ENCODE measurements around the gene CPT1A.

Gene CPT1A

DNA sequence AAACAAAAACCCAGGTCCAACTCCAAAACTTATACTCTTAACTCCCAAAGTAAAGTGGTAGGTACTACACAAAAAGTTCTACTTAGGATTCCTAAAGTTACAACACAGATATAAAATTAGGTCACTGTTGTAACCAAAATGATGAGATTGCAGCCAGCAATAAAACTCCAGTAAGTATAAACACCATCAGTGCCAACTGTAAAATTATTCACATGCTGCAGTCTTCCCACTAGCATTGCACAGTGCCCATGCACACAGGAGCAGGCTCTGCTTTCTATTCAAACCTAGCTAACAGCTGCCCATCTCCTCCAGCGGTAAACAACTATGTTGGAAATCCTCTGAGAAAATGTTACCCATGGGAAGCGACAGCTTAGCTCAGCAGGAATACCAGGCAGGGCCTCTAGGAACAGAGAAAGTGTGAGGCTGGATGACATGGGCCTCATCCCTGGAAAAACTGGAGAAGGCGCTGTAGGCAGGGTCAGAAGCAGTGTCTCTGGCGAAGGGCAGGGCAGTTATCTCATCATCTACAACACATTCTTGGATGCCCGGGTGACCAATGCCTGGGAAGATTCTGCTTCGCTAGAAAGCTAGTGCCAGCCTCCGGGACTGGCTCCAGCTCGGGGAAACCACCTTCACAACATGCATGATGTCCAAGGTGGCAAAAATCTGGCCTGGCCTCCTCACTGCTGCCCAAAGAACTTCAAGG, 9.1 kb downstream of the CPT1A start:
- in situ Hi-C loops (cut with MboI; ENCODE audit: low sequenced_read_pairs) = no loop called here

DNA sequence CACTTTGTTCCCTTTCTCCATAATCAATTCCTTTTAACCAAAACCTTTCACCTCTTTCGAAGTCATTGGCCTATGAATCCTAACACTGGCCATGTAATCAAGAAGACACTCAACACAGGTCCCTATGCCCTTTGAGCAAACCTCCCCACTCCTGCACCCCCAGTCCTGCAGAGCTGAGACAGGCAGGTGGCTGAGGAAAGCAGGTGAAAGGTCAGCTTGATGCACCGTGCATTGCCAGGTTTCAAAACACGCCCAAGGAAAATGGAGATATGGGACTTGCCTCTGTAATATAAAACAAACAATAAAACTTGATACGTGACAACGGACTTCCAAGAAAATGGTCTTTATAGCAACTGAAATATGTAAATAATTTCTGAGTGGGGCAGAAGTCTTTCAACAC, 10.6 kb downstream of the CPT1A start:
- in situ Hi-C loops (cut with MboI; ENCODE audit: low sequenced_read_pairs) = no loop called here

DNA sequence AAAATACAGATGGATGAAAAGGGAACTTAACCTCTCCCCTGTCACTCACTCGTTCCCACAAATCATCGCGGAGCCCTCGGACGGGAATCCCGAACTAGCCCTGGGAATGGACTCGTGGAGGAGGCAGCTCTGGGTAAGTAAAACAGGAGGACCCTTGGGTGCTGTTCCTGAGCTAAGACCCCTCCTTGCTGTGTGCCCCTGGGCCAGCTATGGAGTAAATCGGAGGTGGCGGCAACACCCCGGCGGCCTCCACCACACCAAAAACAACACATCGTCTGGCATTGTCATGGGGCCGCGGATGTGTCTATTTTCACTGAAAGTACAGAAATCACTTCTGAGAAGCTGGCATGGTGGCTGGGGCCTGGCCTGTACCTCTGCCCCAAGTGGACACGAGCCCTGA, 12.1 kb downstream of the CPT1A start:
- in situ Hi-C loops (cut with MboI; ENCODE audit: low sequenced_read_pairs) = no loop called here

DNA sequence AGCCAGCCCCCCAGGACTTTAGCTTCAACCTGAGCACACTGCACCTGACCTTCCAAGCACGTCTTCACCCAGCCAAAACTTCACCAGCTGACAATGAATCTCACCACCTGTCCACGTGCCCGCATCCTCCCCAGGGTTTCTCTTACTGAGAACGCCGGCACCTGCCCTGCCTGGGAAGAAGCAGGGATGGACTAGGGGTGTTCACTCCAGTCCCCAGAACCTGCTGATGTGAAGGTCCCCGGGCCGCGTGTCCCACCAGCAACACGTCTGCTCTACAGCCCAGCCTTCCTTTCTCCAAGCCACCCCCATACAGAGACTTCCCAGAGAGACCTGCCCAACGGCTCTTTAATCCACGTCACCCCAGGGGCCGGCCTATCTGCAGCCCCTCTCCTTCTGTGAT, 12.8 kb downstream of the CPT1A start:
- in situ Hi-C loops (cut with MboI; ENCODE audit: low sequenced_read_pairs) = no loop called here

DNA sequence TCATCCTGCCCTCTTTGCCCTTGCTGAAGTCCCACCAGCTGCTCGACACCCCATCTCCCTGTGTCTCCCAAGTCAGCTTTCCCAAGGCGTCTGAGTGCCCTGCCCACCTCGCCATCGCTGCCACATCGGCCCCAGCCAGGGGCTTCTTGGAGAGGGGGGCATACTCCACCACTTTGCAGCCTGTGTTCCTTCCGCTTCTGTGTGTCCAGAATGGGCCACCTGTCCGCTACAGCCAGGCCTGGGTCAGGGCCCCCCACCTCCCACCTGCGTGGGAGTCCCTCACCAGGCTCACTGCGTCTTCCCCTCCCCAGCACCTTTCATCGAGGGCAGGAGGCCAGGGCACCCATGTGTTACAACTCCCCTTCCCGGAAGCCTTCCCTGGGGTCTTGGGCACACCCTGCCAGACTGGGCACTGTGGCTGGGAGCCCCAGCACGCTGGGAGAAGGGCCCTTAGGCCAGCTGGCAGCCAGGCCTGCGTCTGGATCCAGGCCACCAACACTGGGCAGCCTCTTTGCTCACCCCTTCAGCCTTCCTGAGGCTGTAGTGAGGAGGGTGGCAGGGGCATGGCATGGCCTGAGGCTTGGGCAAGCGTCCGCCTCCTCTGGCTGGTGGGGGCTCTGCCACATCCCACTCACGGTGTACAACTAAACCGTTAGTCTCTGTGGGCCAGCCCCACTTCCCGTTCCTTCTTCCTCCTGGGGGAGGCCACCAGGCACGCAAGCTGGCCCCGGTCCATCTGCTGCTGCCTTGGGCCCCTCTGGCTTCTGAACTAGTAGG, 13.4 kb downstream of the CPT1A start:
- in situ Hi-C loops (cut with MboI; ENCODE audit: low sequenced_read_pairs) = no loop called here

DNA sequence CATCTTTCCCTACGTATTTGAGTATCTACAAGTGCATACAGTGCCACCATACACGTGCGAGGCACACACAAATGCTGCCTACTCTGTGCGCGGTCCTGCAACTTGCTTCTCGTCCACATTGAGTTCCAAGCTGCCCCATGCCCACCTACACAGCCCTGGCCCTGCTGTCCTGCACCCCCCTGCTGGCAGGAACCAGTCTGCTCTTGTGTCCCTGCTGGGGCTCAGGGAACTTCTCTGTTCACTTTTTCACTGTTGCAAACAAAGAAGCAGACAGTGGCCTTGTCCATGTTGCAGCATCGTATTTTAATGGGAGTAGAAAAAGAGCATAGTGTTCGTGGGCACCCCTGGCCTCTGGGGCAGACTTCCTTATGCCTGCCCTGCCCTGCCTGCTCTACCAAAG, 14.0 kb downstream of the CPT1A start:
- in situ Hi-C loops (cut with MboI; ENCODE audit: low sequenced_read_pairs) = no loop called here

DNA sequence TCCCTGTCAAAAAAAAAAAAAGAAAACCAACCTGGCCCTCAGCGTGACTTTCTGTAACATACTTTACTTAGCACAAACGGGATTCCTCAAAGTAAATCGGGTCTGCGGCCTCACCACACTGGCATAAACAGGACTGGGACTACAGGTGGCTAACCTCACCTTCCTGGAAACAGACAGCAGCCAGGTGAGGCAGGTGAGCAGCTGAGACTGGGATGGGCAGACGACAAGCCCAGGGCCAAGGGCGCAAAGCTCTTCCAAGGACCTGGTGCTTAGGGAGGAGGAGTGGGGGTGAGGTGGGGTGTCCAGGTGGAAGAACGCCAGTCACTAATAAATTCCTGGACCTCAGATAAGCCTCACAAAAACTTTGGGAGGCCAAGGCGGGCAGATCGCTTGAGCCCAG, 15.0 kb downstream of the CPT1A start:
- in situ Hi-C loops (cut with MboI; ENCODE audit: low sequenced_read_pairs) = no loop called here

DNA sequence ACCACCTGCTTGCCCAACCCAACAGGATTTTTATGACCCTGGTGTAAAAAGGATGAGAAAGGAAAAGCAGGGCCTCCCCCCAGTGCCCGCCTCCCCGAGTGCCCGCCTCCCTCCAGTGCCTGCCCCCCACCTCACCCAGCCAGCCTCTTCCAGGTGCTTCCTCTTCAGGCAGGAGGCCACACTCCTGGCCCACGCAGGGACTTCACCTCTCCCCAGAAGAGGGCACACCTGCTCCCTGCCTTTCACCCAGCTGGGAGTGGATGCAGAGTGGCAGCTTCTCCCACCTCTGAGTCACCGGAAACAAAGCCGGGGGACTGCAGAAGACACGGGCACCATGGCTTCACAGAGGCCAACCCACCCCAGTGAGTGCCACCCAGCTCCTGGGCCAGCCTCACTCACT, 16.1 kb downstream of the CPT1A start:
- in situ Hi-C loops (cut with MboI; ENCODE audit: low sequenced_read_pairs) = no loop called here

DNA sequence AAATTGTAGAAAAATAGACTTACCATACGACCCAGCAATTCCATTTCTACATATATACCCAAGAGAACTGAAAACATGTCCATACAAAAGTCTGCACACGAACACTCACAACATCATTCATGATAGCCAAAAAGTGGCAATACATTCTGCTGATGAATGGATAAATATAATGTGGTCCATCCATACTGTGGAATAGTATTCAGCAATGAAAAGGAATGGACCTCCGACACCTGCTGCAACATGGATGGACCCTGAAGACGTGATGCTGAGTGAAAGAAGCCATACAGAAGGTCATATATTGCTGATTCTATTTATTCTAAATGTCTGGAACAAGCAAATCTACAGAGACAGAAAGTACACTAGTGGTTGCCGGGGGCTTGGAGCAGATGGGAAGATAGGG, 19.2 kb downstream of the CPT1A start:
- in situ Hi-C loops (cut with MboI; ENCODE audit: low sequenced_read_pairs) = no loop called here

DNA sequence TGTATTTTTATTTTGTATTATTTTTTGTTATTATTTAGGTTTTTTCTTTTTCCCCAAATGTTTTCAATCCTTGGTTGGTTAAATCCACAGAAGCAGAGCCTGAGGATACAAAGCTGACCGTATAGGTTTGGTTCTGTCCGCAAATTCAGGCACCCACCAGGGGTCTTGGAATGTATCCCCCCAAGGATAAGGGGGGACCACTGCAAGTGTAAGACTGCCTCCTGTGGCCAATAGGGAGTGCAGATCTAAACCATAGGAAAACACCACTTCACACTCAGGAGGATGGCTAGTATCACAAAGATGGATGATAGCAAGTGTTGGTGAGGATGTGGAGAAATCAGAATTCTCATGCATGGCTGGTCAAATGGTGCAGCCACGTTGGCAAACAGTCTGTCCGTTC, 20.0 kb downstream of the CPT1A start:
- in situ Hi-C loops (cut with MboI; ENCODE audit: low sequenced_read_pairs) = no loop called here

DNA sequence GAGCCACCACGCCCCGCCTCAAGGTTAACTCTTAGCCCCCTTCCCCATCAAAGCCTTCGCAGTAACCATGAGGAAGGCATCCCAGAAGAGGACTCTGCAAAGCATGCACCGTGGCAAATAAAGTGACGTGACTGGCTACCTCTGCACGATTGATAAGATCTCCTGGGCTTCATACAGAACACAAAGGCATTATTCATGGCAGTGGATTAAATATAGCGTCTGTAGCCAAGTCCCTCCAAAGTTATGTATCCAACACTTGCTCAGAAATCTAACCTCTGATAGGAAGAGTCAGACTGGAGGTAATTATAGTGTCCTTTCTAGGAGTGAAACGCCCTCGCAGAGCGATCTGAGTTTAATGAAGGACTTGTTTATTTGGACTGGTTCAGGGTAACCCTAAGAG, 22.4 kb downstream of the CPT1A start:
- in situ Hi-C loops (cut with MboI; ENCODE audit: low sequenced_read_pairs) = no loop called here

DNA sequence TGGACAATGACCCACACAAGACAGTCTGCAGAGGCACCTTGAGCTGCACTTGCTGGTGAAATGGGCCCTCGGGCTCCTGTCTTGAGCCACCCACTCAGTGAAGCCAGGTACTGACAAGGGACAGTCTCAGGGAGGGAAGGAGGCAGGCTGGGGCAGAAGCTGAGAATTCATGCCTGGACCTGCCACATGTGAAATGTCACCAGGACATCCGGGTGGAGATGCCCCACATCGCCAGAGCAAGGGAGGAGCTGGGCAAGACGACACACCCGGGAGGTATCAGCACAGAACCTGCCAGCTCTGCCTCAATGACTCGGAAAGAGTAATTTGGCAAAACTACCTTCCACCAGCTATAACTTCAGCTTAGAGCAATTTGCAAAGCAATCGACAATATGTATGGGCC, 23.5 kb downstream of the CPT1A start:
- in situ Hi-C loops (cut with MboI; ENCODE audit: low sequenced_read_pairs) = no loop called here

DNA sequence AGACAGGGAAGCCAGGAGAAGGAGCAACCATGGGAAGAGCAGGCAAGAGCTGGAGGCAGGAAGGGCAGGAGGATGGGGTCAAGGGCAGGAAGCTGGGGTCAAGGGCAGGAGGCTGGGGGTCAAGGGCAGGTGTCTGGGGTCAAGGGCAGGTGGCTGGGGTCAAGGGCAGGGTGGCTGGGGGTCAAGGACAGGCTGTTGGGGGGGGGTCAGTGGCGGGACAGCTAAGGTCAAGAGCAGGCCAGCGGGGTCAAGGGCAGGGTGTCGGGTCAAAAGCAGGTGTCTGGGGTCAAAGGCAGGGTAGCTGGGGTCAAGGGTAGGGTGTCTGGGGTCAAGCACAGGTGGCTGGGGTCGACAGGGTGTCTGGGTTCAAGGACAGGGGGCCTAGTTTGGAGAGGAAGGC, 24.2 kb downstream of the CPT1A start:
- in situ Hi-C loops (cut with MboI; ENCODE audit: low sequenced_read_pairs) = no loop called here

DNA sequence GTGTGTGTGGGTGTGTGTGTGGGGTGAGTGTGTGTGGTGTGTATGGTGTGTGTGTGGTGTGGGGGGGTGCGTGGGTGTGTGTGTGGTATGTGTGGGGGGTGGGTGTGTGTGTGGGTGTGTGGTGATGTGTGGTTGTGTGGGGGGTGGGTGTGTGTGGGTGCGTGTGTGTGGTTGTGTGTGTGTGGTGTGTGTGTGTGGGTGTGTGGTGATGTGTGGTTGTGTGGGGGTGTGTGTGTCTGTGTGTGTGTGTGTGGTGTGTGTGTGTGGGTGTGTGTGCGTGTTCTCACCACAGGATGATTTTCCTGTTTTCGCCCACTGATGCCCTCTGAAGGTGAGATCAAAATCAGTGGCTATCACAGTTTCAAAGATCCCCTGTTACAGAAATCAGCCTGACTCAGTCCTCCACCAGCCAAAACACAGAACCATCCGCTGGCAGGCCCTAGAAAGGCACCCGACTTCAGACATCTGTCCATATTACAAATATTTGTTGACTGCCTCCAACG, 24.7 kb downstream of the CPT1A start:
- in situ Hi-C loops (cut with MboI; ENCODE audit: low sequenced_read_pairs) = no loop called here

DNA sequence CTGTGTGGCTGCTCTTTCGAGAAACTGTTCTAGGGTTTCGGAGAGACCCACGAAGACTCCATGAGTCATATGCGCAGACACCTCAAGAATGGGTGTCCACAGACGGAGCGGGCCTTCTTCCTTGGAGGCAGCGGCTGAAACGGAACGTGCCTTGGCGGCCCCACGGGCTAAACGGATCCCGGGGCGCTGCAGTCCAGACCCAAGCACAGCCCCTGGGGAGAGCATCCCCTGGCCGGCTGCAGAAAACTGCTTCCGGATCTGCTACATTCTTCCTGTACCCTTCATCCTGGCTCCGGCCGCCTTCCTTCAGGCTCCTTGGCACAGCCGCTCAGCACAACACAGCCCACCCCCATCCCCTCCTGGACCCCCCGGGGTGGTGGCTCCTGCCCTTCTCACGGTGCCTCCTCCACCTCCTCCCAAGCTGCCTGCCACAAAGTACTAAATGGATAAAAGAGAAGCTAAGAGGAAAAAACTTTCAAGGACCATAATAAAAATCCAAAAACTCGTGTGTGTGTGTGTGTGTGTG, 25.4 kb downstream of the CPT1A start:
- in situ Hi-C loops (cut with MboI; ENCODE audit: low sequenced_read_pairs) = no loop called here

DNA sequence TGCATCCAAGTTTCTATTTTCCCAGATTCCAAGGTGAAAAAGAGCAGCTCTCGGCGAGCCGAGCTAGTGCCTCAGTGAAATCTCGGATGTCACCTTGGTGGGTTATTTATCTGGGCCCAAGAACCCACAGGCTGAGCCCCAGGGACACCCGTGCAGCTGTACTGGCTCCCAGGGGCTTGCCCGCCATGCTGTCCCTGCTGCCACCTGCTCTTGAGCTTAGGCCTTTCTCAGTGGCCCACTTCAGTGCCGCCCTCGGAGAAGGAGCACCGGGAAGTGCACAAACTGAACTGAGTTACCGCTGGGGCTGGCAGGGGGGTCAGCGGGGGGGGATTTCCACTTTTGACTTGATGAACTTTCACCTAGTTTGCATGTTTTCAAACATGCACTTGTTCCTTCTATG, 27.9 kb downstream of the CPT1A start:
- in situ Hi-C loops (cut with MboI; ENCODE audit: low sequenced_read_pairs) = no loop called here

DNA sequence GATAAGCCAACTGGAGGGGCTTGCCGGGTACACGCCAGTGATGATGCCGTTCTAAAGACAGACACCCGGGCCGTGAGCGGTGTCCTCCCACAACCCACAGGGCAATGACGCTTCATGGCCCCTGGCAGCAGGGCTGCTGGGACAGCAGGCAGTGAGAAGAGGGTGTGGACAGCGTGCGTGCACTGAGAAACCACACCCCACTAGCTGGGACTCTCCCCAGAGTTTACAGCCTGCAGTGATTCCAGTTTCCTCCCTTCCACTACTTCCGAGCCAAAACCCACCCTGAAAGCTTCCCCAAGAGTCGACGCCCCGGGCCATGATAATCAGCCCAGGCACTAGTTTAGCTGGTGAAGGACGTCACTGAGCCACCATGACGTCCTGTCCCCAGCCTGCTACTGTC, 29.2 kb downstream of the CPT1A start:
- in situ Hi-C loops (cut with MboI; ENCODE audit: low sequenced_read_pairs) = no loop called here

DNA sequence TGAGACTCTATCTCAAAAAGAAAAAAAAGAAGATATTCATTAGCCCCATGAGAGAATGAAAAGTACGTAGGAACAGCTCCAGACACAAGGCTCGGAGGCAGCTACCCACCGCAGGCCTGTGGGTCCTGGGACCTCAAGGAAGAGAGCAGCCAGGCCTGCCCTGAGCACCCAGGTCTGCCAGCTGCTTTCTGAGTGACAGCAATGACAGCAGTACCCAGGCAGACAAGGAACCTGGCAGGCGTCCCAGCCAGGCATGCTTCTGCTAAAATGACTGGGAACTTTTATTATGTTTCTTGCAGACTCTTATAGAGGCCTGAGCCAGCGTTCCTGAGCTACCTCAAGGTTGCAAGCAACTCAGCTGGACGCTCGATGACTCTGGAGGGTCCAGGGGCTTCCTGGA, 31.6 kb downstream of the CPT1A start:
- in situ Hi-C loops (cut with MboI; ENCODE audit: low sequenced_read_pairs) = no loop called here

DNA sequence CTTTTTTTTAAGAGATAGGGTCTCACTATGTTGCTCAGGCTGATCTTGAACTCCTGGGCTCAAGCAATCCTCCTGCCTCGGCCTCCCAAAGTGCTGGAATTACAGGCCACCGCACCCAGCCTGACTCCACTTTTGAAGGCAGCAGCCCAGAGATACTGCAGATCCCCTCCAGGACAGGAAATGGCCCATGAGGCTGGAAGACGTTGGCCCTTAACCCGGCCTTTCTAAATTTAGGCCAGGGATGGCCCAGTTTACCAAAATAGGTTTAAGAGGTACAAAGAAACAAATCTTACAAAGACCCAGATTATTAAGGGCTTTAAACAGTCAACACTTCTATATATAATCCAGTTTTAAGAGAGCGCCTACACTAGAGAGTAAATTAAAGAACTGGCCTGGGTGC, 32.2 kb downstream of the CPT1A start:
- in situ Hi-C loops (cut with MboI; ENCODE audit: low sequenced_read_pairs) = no loop called here

DNA sequence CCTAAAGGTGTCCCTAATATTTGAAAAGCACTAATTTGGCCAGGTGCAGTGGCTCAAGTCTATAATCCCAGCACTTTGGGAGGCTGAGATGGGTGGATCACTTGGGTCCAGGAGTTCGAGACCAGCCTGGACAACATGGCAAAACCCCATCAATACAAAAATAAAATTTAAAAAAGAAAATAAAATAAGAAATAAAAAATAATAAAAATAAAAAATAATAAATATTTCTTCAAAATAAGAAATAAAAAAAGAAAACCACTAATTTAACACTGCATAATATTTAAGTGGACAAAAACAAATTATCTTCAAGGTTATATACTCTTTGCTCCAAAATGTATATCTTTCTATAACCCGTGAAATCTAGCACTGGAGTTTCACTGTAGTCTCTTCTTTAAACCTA, 32.9 kb downstream of the CPT1A start:
- in situ Hi-C loops (cut with MboI; ENCODE audit: low sequenced_read_pairs) = no loop called here

DNA sequence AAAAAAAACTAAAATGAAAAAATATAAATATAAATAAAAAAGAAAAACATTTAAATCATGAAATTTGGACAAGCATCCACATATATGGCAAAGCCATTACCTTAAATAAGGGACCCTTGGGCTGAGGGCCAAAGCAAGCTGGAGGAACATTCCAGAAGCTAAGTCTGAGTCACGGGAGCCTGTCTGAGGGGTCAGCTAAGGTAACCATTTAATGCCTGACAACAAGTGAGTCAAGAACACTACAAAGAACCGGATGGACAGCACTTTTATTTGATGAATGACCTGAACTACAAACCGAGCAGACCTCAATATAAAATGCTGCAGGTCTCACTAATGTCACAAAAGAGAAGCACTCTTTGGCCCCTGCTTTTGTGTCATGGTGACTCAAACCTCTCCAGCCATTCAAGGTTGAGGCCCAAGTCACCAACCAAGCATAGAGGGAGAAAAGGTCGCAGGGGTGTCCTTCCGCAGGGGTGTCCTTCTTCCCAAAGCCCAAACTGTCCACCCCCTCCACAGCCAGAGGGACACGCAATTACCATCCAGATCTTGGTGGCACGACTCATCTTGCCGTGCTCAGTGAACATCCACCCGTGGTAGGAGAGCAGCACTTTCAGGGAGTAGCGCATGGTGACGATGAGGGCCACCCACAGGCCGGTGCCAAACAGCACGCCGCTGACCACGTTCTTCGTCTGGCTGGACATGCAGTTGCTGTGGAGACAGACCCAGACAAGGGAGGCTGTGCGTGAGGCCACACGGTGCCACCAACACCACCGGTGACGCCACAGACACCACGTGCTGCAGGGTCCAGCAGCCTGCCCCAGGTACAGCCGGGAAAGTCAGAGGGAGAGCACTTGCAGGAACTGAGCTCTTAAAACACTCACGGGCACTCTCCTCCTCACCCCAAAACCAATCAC, 34.5 kb downstream of the CPT1A start:
- in situ Hi-C loops (cut with MboI; ENCODE audit: low sequenced_read_pairs) = no loop called here

Measured in HL-60/S4 treated with retinoic acid at 250 ng/mL for 4 days and 3 days (cell line).